IMR-90 (cell line): ENCODE measurements around the gene TRIM63. TPM values are rescaled to one million over a fixed set of nuclear protein-coding genes. Genes with fewer than 3 reads are reported as not detected.

Source experiments
- ATAC-seq: fragments of 200-7000 bp; cut with Tn5 transposase; 2 replicates; pipeline ENCODE4 v1.9.1; 2020; ENCODE audit warnings: low read depth, mild to moderate bottlenecking, moderate library complexity
- BruUV-seq: library from RNA; stranded (reverse); fragments of 400-500 nt; replicated peaks from 2 replicates; lab custom pipeline; 2021; lab: Mats Ljungman, UMichigan
- CTCF ChIA-PET: fragments of 300-600 bp; formaldehyde crosslinking; extraction: SDS; loops from one replicate; lab custom pipeline; 2021; ENCODE audit warnings: antibody characterized with exemption; lab: Yijun Ruan, JAX
- POLR2A ChIA-PET: fragments of 300-600 bp; sonication (Branson Sonifier 250); formaldehyde crosslinking; loops from one replicate; lab custom pipeline; 2022; ENCODE audit warnings: antibody characterized with exemption; ENCODE audit not compliant: unreplicated experiment; lab: Charles Lee
- DNase-seq: peaks from one replicate; pipeline ENCODE4 v3.0.0; 2013
- H2AFZ ChIP-seq: replicated peaks from 2 replicates; pipeline ENCODE3; 2013; ENCODE audit warnings: low read length, mild to moderate bottlenecking; ENCODE audit not compliant: poor library complexity
- H2AK5ac ChIP-seq: 2 replicates; pipeline ENCODE4 v1.6.1; 2013; ENCODE audit warnings: low read depth, low read length, inconsistent platforms
- H2AK9ac ChIP-seq: replicated peaks from 2 replicates; pipeline ENCODE3; 2013; ENCODE audit warnings: mild to moderate bottlenecking, low read depth, low read length, moderate library complexity; ENCODE audit not compliant: poor library complexity
- H2BK120ac ChIP-seq: 2 replicates; pipeline ENCODE4 v1.6.1; 2013; ENCODE audit warnings: low read depth, low read length, inconsistent platforms
- H2BK15ac ChIP-seq: 3 replicates; pipeline ENCODE4 v1.6.1; 2013; ENCODE audit warnings: low read depth, low read length, inconsistent platforms
- H2BK20ac ChIP-seq: 2 replicates; pipeline ENCODE4 v1.6.1; 2013; ENCODE audit warnings: low read depth, mild to moderate bottlenecking, inconsistent platforms, low read length, moderate library complexity
- H2BK5ac ChIP-seq: 2 replicates; pipeline ENCODE4 v1.6.1; 2013; ENCODE audit warnings: mild to moderate bottlenecking, low read depth, low read length, inconsistent platforms; ENCODE audit not compliant: poor library complexity, severe bottlenecking
- H3K14ac ChIP-seq: replicated peaks from 2 replicates; pipeline ENCODE4 v1.6.1; 2013; ENCODE audit warnings: low read depth, low read length, inconsistent platforms
- H3K18ac ChIP-seq: 2 replicates; pipeline ENCODE4 v1.6.1; 2013; ENCODE audit warnings: low read depth, low read length, control low read depth
- H3K23ac ChIP-seq: 2 replicates; pipeline ENCODE4 v1.6.1; 2013; ENCODE audit warnings: low read depth, low read length, inconsistent platforms
- H3K27ac ChIP-seq: 2 replicates; pipeline ENCODE4 v1.5.1; 2013; ENCODE audit warnings: mild to moderate bottlenecking, control low read depth, low read length; ENCODE audit not compliant: insufficient read depth
- H3K27me3 ChIP-seq: 2 replicates; pipeline ENCODE4 v1.6.1; 2013; ENCODE audit warnings: low read length; ENCODE audit not compliant: control insufficient read depth, insufficient read depth
- H3K36me3 ChIP-seq: 2 replicates; pipeline ENCODE4 v1.6.1; 2013; ENCODE audit warnings: low read length, mixed read lengths; ENCODE audit not compliant: control insufficient read depth, insufficient read depth
- H3K4ac ChIP-seq: 2 replicates; pipeline ENCODE4 v1.6.1; 2013; ENCODE audit warnings: low read depth, low read length, inconsistent platforms
- H3K4me1 ChIP-seq: 2 replicates; pipeline ENCODE4 v1.6.1; 2013; ENCODE audit warnings: low read length, mixed read lengths; ENCODE audit not compliant: control insufficient read depth, insufficient read depth
- H3K4me2 ChIP-seq: 2 replicates; pipeline ENCODE4 v1.6.1; 2013; ENCODE audit warnings: low read depth, mild to moderate bottlenecking, control low read depth, low read length, moderate library complexity
- H3K4me3 ChIP-seq: 2 replicates; pipeline ENCODE4 v1.5.1; 2013; ENCODE audit warnings: low read depth, mild to moderate bottlenecking, control low read depth, low read length, moderate library complexity; ENCODE audit not compliant: insufficient read depth
- H3K56ac ChIP-seq: 2 replicates; pipeline ENCODE4 v1.6.1; 2013; ENCODE audit warnings: low read length, inconsistent platforms; ENCODE audit not compliant: insufficient read depth; ENCODE audit errors: extremely low read depth
- H3K79me1 ChIP-seq, 2 experiments: 2 replicates each; pipeline ENCODE4 v1.6.1; 2013; ENCODE audit warnings: low read length in 2 of 2, inconsistent platforms in 1 of 2, low read depth in 1 of 2
- H3K9ac ChIP-seq: 2 replicates; pipeline ENCODE4 v1.6.1; 2013; ENCODE audit warnings: low read depth, low read length, control low read depth
- H3K9me1 ChIP-seq: 2 replicates; pipeline ENCODE4 v1.6.1; 2013; ENCODE audit warnings: low read length, inconsistent platforms; ENCODE audit not compliant: insufficient read depth
- H3K9me3 ChIP-seq: 2 replicates; pipeline ENCODE4 v1.6.1; 2013; ENCODE audit warnings: low read length; ENCODE audit not compliant: control insufficient read depth, insufficient read depth
- H4K20me1 ChIP-seq: 2 replicates; pipeline ENCODE4 v1.6.1; 2013; ENCODE audit warnings: low read length, inconsistent platforms; ENCODE audit not compliant: insufficient read depth
- H4K5ac ChIP-seq: 2 replicates; pipeline ENCODE4 v1.6.1; 2013; ENCODE audit warnings: mild to moderate bottlenecking, low read depth, low read length, control low read depth
- H4K8ac ChIP-seq, 2 experiments: 2 replicates each; pipeline ENCODE4 v1.6.1; 2013; ENCODE audit warnings: low read depth in 2 of 2, low read length in 2 of 2, control low read depth in 1 of 2, inconsistent platforms in 1 of 2
- H4K91ac ChIP-seq: 2 replicates; pipeline ENCODE4 v1.6.1; 2013; ENCODE audit warnings: low read depth, low read length, inconsistent platforms; ENCODE audit not compliant: insufficient read depth
- BHLHE40 ChIP-seq: fragments of 150-350 bp; IDR thresholded peaks from 2 replicates; pipeline ENCODE4 v1.6.1; 2016; ENCODE audit warnings: mild to moderate bottlenecking, low read depth, low read length
- MXI1 ChIP-seq: IDR thresholded peaks from 2 replicates; pipeline ENCODE4 v1.6.1; 2012; ENCODE audit warnings: low read depth, mild to moderate bottlenecking, low read length, moderate library complexity, borderline replicate concordance
- SMC3 ChIP-seq: fragments of 150-350 bp; IDR thresholded peaks from 2 replicates; pipeline ENCODE4 v1.6.1; 2016; ENCODE audit warnings: low read depth, mild to moderate bottlenecking, antibody characterized with exemption, low read length, moderate library complexity
- WGBS, 2 experiments: methylation state at CpG; one replicate each; pipeline versions ENCODE4 v1.1.5 to v1.1.7; 2013; ENCODE audit warnings: missing lambda C conversion rate in 2 of 2; ENCODE audit not compliant: insufficient read length in 1 of 2; ENCODE audit errors: extremely low coverage in 2 of 2; 5-methylcytosine and 5-hydroxymethylcytosine counted together
- dilution Hi-C: fragments of 300-500 bp; cut with HindIII; formaldehyde crosslinking; loops from one replicate; pipeline ENCODE4 v1.14.3; 2018; ENCODE audit warnings: low sequenced_read_pairs; ENCODE audit not compliant: unreplicated experiment
- in situ Hi-C: fragments of 300-500 bp; cut with MboI; formaldehyde crosslinking; loops from 3 replicates; pipeline ENCODE4 v1.14.3; 2019; ENCODE audit warnings: low sequenced_read_pairs, inconsistent platforms, mixed read lengths
- intact Hi-C: fragments of 100-400 bp; cut with micrococcal nuclease; formaldehyde crosslinking; loops from 2 replicates; pipeline ENCODE4 v1.10.0; 2022
- polyA plus RNA-seq, 3 experiments: library from polyadenylated mRNA; depleted of rRNA; stranded (reverse); fragments of >200 nt; gene quantifications; 2 replicates each; pipeline ENCODE4 v1.2.3, GENCODE V29; 2012; ENCODE audit warnings: low replicate concordance in 1 of 3
- total RNA-seq: library from RNA; depleted of rRNA; stranded (reverse); fragments of >200 nt; gene quantifications from 2 replicates; pipeline ENCODE4 v1.2.3, GENCODE V29; 2012

The TRIM63 gene
- total and polyA plus RNA-seq, 2 of the 4 experiments (the other 2 are of a cell fraction), result not detected

DNA sequence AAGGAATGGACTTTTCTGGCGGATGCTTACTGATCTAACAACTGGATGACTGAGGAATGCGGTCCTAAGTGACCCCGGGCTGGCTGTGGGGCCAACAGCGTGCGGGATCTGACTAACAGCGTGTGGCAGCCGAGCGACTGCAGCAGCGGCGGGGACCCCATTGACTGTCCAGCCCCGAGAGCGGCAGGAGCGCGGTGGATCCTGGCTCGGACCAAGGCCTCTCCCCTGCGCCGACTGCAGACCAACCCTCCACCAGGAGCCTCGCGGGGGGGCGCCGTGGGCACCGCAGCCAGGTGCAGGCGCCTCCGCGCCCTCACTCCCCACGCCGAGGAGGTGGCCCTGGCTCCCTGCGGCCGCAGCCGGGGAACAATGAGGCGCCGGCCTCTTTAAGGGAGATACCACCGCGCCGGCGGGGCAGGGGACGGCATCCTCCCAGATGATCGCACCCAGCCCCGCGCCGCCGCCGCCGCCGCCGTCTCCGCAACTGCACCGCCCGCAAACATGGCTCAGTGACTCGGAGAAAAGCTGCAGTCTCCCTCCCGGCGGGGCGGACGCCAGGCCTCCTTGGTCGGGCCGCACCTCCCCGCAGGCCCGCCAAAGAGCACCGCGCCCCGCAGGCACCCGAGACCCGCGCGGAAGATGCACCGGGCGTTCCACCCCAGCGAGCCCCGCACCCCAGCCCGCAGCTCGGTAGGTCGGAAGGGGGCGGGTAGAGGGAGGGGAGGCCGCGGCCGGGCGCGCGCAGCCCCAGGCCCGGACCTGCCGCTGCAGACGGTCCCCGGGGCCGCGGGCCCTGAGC is 43.5 kb upstream of the TRIM63 start:
- Histone ChIP-seq H3K79me1 (peaks cover 16 to 29% of the 10 kb centered on the region in 2 experiments), H3K27me3 (no peaks in the 10 kb centered on the region), H4K8ac (peak overlapping the region; percentile 27 to 64; a peak in 3 of 4 replicates), H4K5ac (no peak overlapping the region), H3K4ac (peak overlapping the region; percentile 18; the same call in 1 of the 2 replicates), H3K14ac (0 out of 2 replicates have a peak overlapping the region, but pooled peaks have one; percentile 53), H3K36me3 (peaks cover 3% of the 10 kb centered on the region; the same call in 1 of the 2 replicates), H2AK9ac (peak overlapping the region; percentile 53), H3K9me3 (no peaks in the 10 kb centered on the region), H4K91ac (no peak overlapping the region; the same call in 1 of the 2 replicates), H3K9me1 (no peaks in the 10 kb centered on the region), H2BK5ac (peak overlapping the region; percentile 61), H2BK20ac (no peak overlapping the region), H2BK15ac (no peak overlapping the region), H3K9ac (peak overlapping the region; percentile 86), H3K56ac (no peak overlapping the region), H3K27ac (peak overlapping the region; percentile 68), H3K4me2 (peak overlapping the region; percentile 73), H2AK5ac (no peak overlapping the region), H2BK120ac (no peak overlapping the region), H3K23ac (peak overlapping the region; percentile 26; the same call in 1 of the 2 replicates), H4K20me1 (no peaks in the 10 kb centered on the region), H3K4me1 (no peaks in the 10 kb centered on the region), H3K18ac (no peak overlapping the region; the same call in 1 of the 2 replicates), H2AFZ (peak overlapping the region; percentile 100), H3K4me3 (peak overlapping the region; percentile 98)
- DNase-seq (peak; percentile 54), ATAC-seq (peak; percentile 65)
- intact Hi-C loops, result no loop called here
- in situ Hi-C loops, result no loop called here
- POLR2A ChIA-PET, result no interaction called here
- BruUV-seq, result no TSS peak
- dilution Hi-C loops, result no loop called here
- peak; percentile 58; the same call in 1 of the 2 replicates for TF ChIP-seq MXI1
- no peak for TF ChIP-seq SMC3
- TF ChIP-seq BHLHE40, result peak; percentile 58; the same call in 1 of the 2 replicates
- 0% methylated on average over 34 of the region's 85 CpGs; no CpG with 5 or more reads in 1 of the 2 experiments for WGBS, 2 experiments
- CTCF ChIA-PET, result no interaction called here
